NCI-H774 (cell line): Measurements from ENCODE around the gene RBM46.

ENCODE experiments used
- DNase-seq: peaks from one replicate; lab custom pipeline; 2025; lab: John Stamatoyannopoulos, UW

The RBM46 gene

GRCh38 chr4:154781126-154781982 is at the start of gene RBM46:
Gene RBM46 (plus strand): TSS chr4:154781272. CDS start chr4:154796753, 15,481 bp downstream.
- no peak for DNase-seq

- no peak for DNase-seq
Observed at GRCh38 chr4:154731756-154732155, 49.3 kb upstream of the RBM46 start.

GRCh38 chr4:154732669-154733068 is 48.4 kb upstream of the RBM46 start:
- DNase-seq = no peak

- DNase-seq = no peak
Observed at GRCh38 chr4:154736770-154737169, 44.3 kb upstream of the RBM46 start.

- no peak for DNase-seq
Observed at GRCh38 chr4:154738426-154738825, 42.6 kb upstream of the RBM46 start.

- DNase-seq = no peak
Observed at GRCh38 chr4:154739111-154739510, 42.0 kb upstream of the RBM46 start.

DNA sequence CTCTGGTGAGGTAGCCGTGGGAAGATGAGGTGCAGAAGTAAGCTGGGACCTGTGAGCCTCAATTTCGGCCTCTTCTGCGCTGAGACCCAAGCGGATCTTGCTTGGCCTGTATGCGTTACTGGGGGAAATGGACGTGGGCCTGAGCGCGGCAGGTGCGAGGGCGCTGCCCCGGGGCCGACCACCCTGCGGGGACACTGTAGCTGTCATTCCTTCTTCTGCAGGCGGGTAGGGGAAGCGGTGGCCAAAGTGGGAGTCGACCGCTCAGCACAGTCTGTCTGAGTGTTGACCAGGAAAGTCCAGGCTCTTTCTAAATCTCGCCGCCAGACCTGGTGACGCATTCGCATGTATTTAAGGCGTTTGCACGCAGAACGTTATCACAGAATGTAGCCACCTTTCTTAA is 40.6 kb upstream of the RBM46 start:
- DNase-seq = no peak

DNA sequence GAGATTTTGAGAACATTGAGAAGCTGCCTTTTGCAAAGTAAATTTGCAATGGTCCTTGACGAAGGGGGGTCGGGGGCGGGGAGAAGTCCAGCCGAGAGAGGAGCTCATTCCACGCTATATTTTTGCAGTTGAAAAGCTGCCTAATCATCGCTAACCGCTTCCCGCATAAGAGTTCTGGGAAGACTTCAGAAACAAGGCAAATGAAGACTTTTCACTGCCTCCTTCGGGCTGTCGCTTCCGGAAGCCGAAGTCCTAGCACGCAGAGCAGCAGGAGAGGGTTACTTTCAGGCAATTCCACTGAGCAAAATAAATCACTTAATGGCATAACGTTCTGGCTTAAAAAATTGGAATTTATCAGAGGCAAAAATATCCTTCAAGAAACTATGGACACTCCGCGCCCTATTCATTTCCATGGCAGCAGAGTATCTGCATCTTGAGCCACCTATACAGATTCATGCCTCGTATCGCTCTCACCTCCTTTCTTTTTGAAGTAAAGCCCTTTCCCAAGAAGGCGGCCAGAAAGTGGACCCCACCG is 39.9 kb upstream of the RBM46 start:
- DNase-seq = no peak

GRCh38 chr4:154741922-154742850 is 38.9 kb upstream of the RBM46 start:
- DNase-seq = no peak

- DNase-seq = peak; percentile 53
Observed at GRCh38 chr4:154743683-154744340, 37.3 kb upstream of the RBM46 start, which contains the start of gene LRAT. Gene LRAT (plus strand): TSS chr4:154744000. CDS start chr4:154744327, 327 bp downstream.

- no peak for DNase-seq
Observed at GRCh38 chr4:154744341-154744926, 36.6 kb upstream of the RBM46 start.

DNA sequence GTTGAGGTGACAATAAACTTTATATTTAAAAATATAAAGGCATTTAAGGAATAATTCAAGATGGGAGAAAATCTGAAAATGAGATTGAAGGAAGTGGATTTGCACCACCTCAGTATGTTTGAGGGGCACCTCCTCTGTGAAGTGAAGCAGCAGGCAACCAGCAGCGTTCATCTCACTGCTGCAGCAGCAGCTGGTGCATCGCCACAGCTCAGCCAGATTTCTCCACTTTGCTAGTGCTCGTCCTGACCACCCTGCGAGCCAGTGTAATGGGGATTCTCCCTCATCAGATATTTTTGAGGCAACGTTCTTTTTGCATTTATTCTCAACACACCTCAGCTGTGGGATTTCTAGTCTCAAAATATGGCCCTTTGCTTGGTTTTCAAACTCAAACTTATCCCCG is 23.4 kb upstream of the RBM46 start:
- no peak for DNase-seq

- DNase-seq = no peak
Observed at GRCh38 chr4:154760895-154761294, 20.2 kb upstream of the RBM46 start.

GRCh38 chr4:154778264-154778663 is 2.8 kb upstream of the RBM46 start:
- no peak for DNase-seq

- no peak for DNase-seq
Observed at GRCh38 chr4:154779362-154779947, 1.6 kb upstream of the RBM46 start.

DNA sequence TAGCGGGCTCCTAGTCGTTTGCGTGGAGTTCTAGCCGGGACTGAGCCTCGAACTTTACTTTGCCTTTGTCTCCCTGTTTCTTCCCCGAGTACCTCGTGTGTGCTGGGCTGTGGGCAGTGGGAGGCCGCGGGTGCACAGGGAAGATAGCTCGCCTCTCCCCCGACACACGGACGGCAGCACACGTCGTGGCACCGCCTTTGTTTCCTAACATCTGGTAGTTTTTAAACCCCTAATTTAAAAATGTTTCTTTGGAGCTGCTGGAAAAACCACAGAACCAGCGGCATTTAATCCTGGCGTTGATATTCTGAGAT is 866 bp downstream of the RBM46 start:
- DNase-seq = no peak

- DNase-seq = no peak
Observed at GRCh38 chr4:154807042-154807630, 26.1 kb downstream of the RBM46 start.

GRCh38 chr4:154818230-154818629 is 37.2 kb downstream of the RBM46 start:
- DNase-seq = no peak

GRCh38 chr4:154822775-154823174 is 41.7 kb downstream of the RBM46 start:
- no peak for DNase-seq

GRCh38 chr4:154836030-154836429 is 55.0 kb downstream of the RBM46 start:
- DNase-seq = no peak

DNA sequence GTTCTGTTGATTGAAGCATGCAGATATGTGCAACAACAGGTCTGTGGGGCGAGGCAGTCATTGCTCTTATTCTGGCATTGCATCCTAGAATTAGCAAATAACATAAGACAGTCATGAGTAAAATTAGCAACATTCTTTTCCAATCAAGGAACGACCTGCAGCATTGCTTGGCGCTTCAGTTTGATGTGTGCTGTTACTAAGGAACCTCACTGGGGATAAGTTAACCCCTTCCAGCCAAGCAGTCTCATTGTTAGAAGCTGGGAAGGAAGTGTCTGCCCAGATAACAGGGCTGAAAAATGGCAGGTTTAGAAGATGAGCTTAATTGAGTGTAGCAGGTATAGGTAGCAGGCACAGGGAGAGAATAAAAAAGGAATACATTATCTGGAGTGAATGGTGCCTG is 55.4 kb downstream of the RBM46 start:
- no peak for DNase-seq
